Neural crest cell (in vitro differentiated cells): ENCODE measurements around the gene SASH1. TPM values are rescaled to one million over a fixed set of nuclear protein-coding genes. Genes with fewer than 3 reads are reported as not detected.

Experiments
- DNase-seq: peaks from one replicate; pipeline ENCODE4 v3.0.0; 2021; ENCODE audit warnings: low read depth, mixed read lengths, low spot score
- H3K27ac Mint-ChIP-seq: one replicate; pipeline ENCODE4 v1.8.0; 2021; ENCODE audit warnings: mild to moderate bottlenecking, mixed read lengths; ENCODE audit not compliant: unreplicated experiment
- H3K27me3 Mint-ChIP-seq: 2 replicates; pipeline ENCODE4 v1.8.0; 2021; ENCODE audit warnings: low read depth, mild to moderate bottlenecking, mixed read lengths
- H3K36me3 Mint-ChIP-seq: 2 replicates; pipeline ENCODE4 v1.8.0; 2021; ENCODE audit warnings: low read depth, mild to moderate bottlenecking, mixed read lengths
- H3K4me1 Mint-ChIP-seq: 2 replicates; pipeline ENCODE4 v1.8.0; 2021; ENCODE audit warnings: mixed read lengths
- H3K4me3 Mint-ChIP-seq: one replicate; pipeline ENCODE4 v1.8.0; 2021; ENCODE audit warnings: mild to moderate bottlenecking, mixed read lengths
- H3K9me3 Mint-ChIP-seq: 2 replicates; pipeline ENCODE4 v1.8.0; 2021; ENCODE audit warnings: mixed read lengths
- long read RNA-seq: library from polyadenylated mRNA; unstranded; transcript quantifications from one replicate; pipeline ENCODE4 v2.0.0, GENCODE V29; 2020
- total RNA-seq: library from RNA; stranded (reverse); gene quantifications from 2 replicates; pipeline ENCODE4 v1.2.1, GENCODE V29; 2021
- TF ChIP-seq, protein P1 (sequence below): fragments of 200-600 bp; sonication (generic); conservative IDR thresholded peaks from 2 replicates; pipeline ENCODE4 v1.5.0; 2021; ENCODE audit warnings: antibody characterized with exemption, mild to moderate bottlenecking

The SASH1 gene
- 88.0 and 90.0 TPM in 2 replicates for total RNA-seq
- long read RNA-seq, partial matches to known transcripts, result 7 of 22 reads
- long read RNA-seq, other reads (novel, unspliced or antisense), result 15 of 22 reads

- peak; percentile 69 for DNase-seq
- TF ChIP-seq, protein P1, sequence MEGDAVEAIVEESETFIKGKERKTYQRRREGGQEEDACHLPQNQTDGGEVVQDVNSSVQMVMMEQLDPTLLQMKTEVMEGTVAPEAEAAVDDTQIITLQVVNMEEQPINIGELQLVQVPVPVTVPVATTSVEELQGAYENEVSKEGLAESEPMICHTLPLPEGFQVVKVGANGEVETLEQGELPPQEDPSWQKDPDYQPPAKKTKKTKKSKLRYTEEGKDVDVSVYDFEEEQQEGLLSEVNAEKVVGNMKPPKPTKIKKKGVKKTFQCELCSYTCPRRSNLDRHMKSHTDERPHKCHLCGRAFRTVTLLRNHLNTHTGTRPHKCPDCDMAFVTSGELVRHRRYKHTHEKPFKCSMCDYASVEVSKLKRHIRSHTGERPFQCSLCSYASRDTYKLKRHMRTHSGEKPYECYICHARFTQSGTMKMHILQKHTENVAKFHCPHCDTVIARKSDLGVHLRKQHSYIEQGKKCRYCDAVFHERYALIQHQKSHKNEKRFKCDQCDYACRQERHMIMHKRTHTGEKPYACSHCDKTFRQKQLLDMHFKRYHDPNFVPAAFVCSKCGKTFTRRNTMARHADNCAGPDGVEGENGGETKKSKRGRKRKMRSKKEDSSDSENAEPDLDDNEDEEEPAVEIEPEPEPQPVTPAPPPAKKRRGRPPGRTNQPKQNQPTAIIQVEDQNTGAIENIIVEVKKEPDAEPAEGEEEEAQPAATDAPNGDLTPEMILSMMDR, result no peak
- Mint-ChIP-seq H3K4me1 (peaks cover 54% of the 10 kb centered on the region), H3K27ac (peak within 1 kb of the TSS; percentile 100), H3K36me3 (peaks cover 5% of the 10 kb centered on the region), H3K4me3 (peak within 1 kb of the TSS; percentile 96), H3K27me3 (no peaks in the 10 kb centered on the region), H3K9me3 (no peaks in the 10 kb centered on the region)
Observed at GRCh38 chr6:148342350-148343046, at the start of gene SASH1. Gene SASH1 (plus strand): TSS chr6:148342838. CDS start chr6:148343068, 230 bp downstream.

GRCh38 chr6:148293181-148293995 lies 49.2 kb upstream of the SASH1 start:
- Mint-ChIP-seq H3K4me1 (peaks cover 45% of the 10 kb centered on the region), H3K27ac (no peak overlapping the region), H3K36me3 (no peaks in the 10 kb centered on the region), H3K27me3 (no peaks in the 10 kb centered on the region), H3K9me3 (no peaks in the 10 kb centered on the region), H3K4me3 (no peak overlapping the region)
- TF ChIP-seq, protein P1, result no peak
- no peak for DNase-seq

DNA sequence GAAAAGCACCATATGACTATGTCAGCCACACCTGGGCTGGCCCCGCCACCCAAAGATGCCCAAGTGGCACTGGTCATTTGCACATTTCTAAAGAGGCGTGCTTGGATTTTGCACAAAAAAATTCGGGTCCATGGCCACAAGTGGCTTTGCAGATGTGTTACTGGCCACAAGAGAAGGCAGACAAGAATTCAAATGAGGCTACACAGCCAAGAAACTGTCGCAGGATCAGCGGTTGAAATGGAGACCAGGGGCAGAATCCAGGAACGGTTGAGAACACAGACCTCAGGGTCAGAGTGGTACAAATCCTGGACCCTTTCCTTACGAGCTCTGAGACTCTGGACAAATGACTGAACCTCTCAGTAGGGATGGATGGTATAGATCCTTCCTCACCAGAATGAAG lies 48.6 kb upstream of the SASH1 start:
- H3K27me3 Mint-ChIP-seq, result no peaks in the 10 kb centered on the region
- H3K9me3 Mint-ChIP-seq, result no peaks in the 10 kb centered on the region
- H3K27ac Mint-ChIP-seq, result no peak overlapping the region
- H3K4me3 Mint-ChIP-seq, result no peak overlapping the region
- TF ChIP-seq, protein P1, result no peak
- peaks cover 39% of the 10 kb centered on the region for H3K4me1 Mint-ChIP-seq
- DNase-seq, result no peak
- no peaks in the 10 kb centered on the region for H3K36me3 Mint-ChIP-seq

- Mint-ChIP-seq H3K9me3 (no peaks in the 10 kb centered on the region), H3K4me1 (peaks cover 40% of the 10 kb centered on the region), H3K27me3 (no peaks in the 10 kb centered on the region), H3K36me3 (no peaks in the 10 kb centered on the region), H3K4me3 (no peak overlapping the region), H3K27ac (peak overlapping the region; percentile 85)
- TF ChIP-seq, protein P1, result no peak
- no peak for DNase-seq
Observed at GRCh38 chr6:148295261-148295887, 47.3 kb upstream of the SASH1 start.

- peak overlapping the region; percentile 31 for H3K27ac Mint-ChIP-seq
- H3K4me3 Mint-ChIP-seq, result no peak overlapping the region
- H3K9me3 Mint-ChIP-seq, result no peaks in the 10 kb centered on the region
- peaks cover 36% of the 10 kb centered on the region for H3K4me1 Mint-ChIP-seq
- H3K36me3 Mint-ChIP-seq, result no peaks in the 10 kb centered on the region
- no peak for DNase-seq
- H3K27me3 Mint-ChIP-seq, result no peaks in the 10 kb centered on the region
- TF ChIP-seq, protein P1, result no peak
Observed at GRCh38 chr6:148296771-148297170, 45.9 kb upstream of the SASH1 start.
